ENCODE measurements around the gene CDC25B.

CDC25B gene

GRCh38 chr20:3751305-3751674, 44.8 kb upstream of the CDC25B start:
- TF ChIP-seq ZBTB7A (IDR thresholded peaks at IDR 0.05; ENCODE audit: low read depth) (no peak), EP300 (IDR thresholded peaks at IDR 0.05; ENCODE audit: borderline replicate concordance) (no peak), CREB1 (IDR thresholded peaks at IDR 0.05; ENCODE audit: low read depth) (no peak), EGR1 (IDR thresholded peaks at IDR 0.05) (no peak), YY1 (IDR thresholded peaks at IDR 0.05; ENCODE audit: low read depth) (no peak), CEBPB (IDR thresholded peaks at IDR 0.05) (no peak), FOXM1 (IDR thresholded peaks at IDR 0.05; ENCODE audit: borderline replicate concordance, low read depth) (no peak), MAX (IDR thresholded peaks at IDR 0.05) (no peak)

DNA sequence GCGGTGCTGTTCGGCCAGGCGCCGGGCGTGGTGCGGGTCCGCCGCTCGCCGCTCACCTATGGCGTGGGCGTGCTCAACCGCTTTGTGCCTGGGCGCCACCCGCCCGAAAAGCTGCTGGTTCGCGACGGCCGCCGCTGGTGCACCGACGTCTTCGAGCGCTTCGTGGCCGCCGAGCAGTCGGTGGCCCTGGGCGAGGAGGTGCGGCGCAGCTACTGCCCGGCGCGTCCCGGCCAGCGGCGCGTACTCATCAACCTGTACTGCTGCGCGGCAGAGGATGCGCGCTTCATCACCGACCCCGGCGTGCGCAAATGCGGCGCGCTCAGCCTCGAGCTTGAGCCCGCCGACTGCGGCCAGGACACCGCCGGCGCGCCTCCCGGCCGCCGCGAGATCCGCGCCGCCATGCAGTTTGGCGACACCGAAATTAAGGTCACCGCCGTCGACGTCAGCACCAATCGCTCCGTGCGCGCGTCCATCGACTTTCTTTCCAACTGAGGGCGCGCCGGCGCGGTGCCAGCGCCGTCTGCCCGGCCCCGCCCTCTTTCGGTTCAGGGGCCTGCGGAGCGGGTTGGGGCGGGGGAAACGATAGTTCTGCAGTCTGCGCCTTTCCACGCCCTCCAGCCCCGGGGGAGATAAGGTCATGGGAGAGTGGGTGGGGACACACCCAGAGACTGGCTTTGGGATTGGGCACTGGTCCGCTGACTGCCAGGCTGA, 44.3 kb upstream of the CDC25B start:
- no peak for TF ChIP-seq RAD21 (IDR thresholded peaks at IDR 0.05; ENCODE audit: low read depth)
- no peak for TF ChIP-seq CEBPB (IDR thresholded peaks at IDR 0.05)
- peak; percentile 55; the same call in 1 of the 2 replicates for TF ChIP-seq YY1 (IDR thresholded peaks at IDR 0.05; ENCODE audit: low read depth)
- peak; percentile 2; the same call in 1 of the 2 replicates for TF ChIP-seq USF1 (IDR thresholded peaks at IDR 0.05)
- no peak for TF ChIP-seq TAF1 (IDR thresholded peaks at IDR 0.05; ENCODE audit: low read depth)
- peak; percentile 91 for TF ChIP-seq MAX (IDR thresholded peaks at IDR 0.05)
- TF ChIP-seq EGR1 (IDR thresholded peaks at IDR 0.05) = peak; percentile 57; the same call in 1 of the 2 replicates
- no peak for TF ChIP-seq TEAD4 (IDR thresholded peaks at IDR 0.05)
- TF ChIP-seq ZBTB7A (IDR thresholded peaks at IDR 0.05; ENCODE audit: low read depth) = no peak
- TF ChIP-seq NFIC (IDR thresholded peaks at IDR 0.05) = peak; percentile 70
- 0 out of 2 replicates have a peak, but pooled peaks have one; percentile 14 for TF ChIP-seq CREB1 (IDR thresholded peaks at IDR 0.05; ENCODE audit: low read depth)

GRCh38 chr20:3752386-3752759, 43.7 kb upstream of the CDC25B start:
- TF ChIP-seq REST (IDR thresholded peaks at IDR 0.05; ENCODE audit: low read depth) (no peak), USF1 (IDR thresholded peaks at IDR 0.05) (peak; percentile 42; the same call in 1 of the 2 replicates), RAD21 (IDR thresholded peaks at IDR 0.05; ENCODE audit: low read depth) (no peak), TAF1 (IDR thresholded peaks at IDR 0.05; ENCODE audit: low read depth) (no peak), EGR1 (IDR thresholded peaks at IDR 0.05) (no peak), TEAD4 (IDR thresholded peaks at IDR 0.05) (no peak), EP300 (IDR thresholded peaks at IDR 0.05; ENCODE audit: borderline replicate concordance) (no peak)

DNA sequence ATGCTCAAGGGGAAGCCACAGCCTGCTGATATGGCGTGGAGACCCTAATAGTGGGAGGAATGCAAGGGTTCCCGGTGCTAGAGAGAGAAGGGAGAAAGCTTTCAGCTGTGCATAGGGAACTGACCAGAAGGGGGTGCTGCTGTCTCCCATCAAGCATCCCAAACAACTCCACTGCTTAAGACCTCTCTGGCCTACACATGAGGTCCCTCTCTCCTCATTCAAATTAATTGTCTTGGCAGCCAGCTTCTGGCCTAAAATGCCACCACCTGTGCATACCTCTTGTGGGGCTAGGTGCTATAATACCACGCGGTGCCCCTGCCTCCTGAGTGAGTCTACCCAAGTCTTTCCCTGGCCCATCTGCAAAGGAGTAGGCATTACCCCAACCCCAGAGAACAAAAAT, 43.0 kb upstream of the CDC25B start:
- TF ChIP-seq RAD21 (IDR thresholded peaks at IDR 0.05; ENCODE audit: low read depth) (peak; percentile 73), CREB1 (IDR thresholded peaks at IDR 0.05; ENCODE audit: low read depth) (no peak)

DNA sequence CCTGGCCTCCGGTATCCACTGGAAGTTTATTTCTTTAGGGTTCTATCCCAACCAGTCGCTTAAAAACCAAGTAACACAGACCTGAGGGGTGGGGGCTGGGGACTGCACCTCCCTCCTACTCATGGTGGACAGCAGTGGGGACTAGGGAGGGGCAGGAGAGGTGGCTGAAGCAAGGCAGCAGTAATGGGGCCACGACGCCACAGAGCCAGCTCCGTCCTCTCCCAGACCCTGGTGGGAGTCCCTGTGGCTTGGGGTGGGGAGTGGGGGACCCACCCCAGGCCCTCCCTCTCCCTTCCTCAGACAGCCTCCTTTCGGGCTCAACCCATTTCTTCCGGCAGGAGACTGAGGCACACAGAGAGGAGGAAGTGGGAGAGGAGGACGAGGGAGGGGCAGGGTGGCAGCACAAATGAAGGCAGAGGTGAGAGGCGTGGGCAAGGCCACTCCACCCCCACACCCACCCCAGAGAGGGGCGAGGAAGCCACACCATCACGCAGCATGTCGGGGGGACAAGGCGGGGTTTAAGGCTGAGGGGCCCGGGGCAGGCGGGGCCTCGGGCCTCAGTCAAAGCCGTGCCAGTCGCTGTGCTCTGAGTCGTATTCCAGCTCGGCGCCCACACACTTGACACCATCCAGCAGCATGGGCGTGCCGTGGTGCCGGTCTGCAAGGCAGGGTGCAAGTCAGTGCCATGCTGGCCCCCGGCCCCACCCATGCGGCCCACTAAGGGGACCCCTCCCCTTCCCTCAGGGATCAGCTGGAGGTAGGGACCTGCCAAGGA, 42.4 kb upstream of the CDC25B start:
- TF ChIP-seq TCF12 (IDR thresholded peaks at IDR 0.05; ENCODE audit: low read depth) (no peak), YY1 (IDR thresholded peaks at IDR 0.05; ENCODE audit: low read depth) (no peak), EP300 (IDR thresholded peaks at IDR 0.05; ENCODE audit: borderline replicate concordance) (no peak), FOXM1 (IDR thresholded peaks at IDR 0.05; ENCODE audit: borderline replicate concordance, low read depth) (no peak), CREB1 (IDR thresholded peaks at IDR 0.05; ENCODE audit: low read depth) (no peak), ZBTB7A (IDR thresholded peaks at IDR 0.05; ENCODE audit: low read depth) (no peak), TEAD4 (IDR thresholded peaks at IDR 0.05) (no peak), RAD21 (IDR thresholded peaks at IDR 0.05; ENCODE audit: low read depth) (no peak), TAF1 (IDR thresholded peaks at IDR 0.05; ENCODE audit: low read depth) (no peak)

DNA sequence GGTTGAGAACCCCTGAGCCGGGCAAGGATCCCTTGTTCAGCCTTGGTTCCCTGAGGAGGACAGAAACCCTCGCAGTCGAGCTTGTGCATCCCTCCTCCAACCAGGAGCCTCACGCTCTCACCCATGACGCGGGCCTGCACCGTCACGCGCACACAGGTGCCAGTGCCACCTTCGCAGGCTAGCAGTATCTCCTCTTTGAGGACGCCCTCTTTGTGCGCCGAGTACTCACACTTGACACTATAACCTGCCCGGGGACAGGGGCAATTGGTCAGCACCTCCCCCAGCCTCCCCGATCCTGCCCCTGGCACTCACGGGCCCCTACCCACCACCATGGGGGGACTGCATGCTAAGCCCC, 41.9 kb upstream of the CDC25B start:
- TF ChIP-seq TEAD4 (IDR thresholded peaks at IDR 0.05) (no peak), TCF12 (IDR thresholded peaks at IDR 0.05; ENCODE audit: low read depth) (no peak), RAD21 (IDR thresholded peaks at IDR 0.05; ENCODE audit: low read depth) (no peak), MAX (IDR thresholded peaks at IDR 0.05) (no peak), USF1 (IDR thresholded peaks at IDR 0.05) (no peak), EGR1 (IDR thresholded peaks at IDR 0.05) (no peak)

DNA sequence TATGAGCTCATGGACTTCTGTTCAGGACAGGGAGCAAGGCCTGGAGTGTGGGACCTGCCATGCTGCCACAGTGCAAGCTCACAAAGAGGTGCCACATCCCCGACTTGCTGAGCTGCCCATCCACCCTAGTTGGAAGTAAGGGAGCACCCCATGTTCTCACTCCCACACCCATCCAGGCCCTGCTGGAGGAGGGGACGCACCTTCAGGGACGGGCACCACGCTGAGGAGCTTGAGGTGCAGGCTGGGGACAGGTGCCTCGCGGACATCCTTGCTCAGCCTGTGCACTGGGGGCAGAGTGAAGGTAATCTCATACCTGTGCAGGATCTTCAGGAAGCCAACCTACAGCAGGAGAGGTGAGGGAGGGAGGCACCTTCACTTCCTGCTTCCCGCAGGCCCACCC, 40.8 kb upstream of the CDC25B start:
- TF ChIP-seq EGR1 (IDR thresholded peaks at IDR 0.05) (no peak), REST (IDR thresholded peaks at IDR 0.05; ENCODE audit: low read depth) (no peak), RAD21 (IDR thresholded peaks at IDR 0.05; ENCODE audit: low read depth) (no peak), TAF1 (IDR thresholded peaks at IDR 0.05; ENCODE audit: low read depth) (no peak)

Data from Ishikawa (cell line).